SK-N-SH (cell line): ENCODE results near the gene ARMC7. TPM values are rescaled to one million over a fixed set of nuclear protein-coding genes. Genes with fewer than 3 reads are reported as not detected.

Experiments
- CTCF ChIA-PET: fragments of 300-600, 350-600 bp; formaldehyde crosslinking; extraction: SDS; loops from one replicate; lab custom pipeline; 2021; lab: Yijun Ruan, JAX
- POLR2A ChIA-PET: fragments of 350-600 bp; sonication (Branson Sonifier 250); formaldehyde crosslinking; extraction: SDS; loops from one replicate; lab custom pipeline; 2020; ENCODE audit warnings: antibody characterized with exemption, inconsistent platforms; lab: Yijun Ruan, JAX
- DNase-seq: peaks from one replicate; pipeline ENCODE4 v3.0.0; 2012
- H2AFZ ChIP-seq: fragments of 200-600 bp; sonication (generic); 2 replicates; pipeline ENCODE4 v1.8.1; 2016; ENCODE audit warnings: antibody characterized with exemption, mild to moderate bottlenecking, low read depth
- H3F3A ChIP-seq: fragments of 200-600 bp; sonication (generic); replicated peaks from 2 replicates; pipeline ENCODE3; 2016; ENCODE audit warnings: antibody characterized with exemption, mild to moderate bottlenecking; ENCODE audit not compliant: insufficient read depth
- H3K27ac ChIP-seq, 2 experiments: fragments of 200-500 bp in 1 of 2; fragments of 200-600 bp in 1 of 2; sonication (Bioruptor generic) in 1 of 2; sonication (generic), shearing (Covaris generic) in 1 of 2; 2 replicates each; pipeline versions ENCODE4 v1.5.1 to v1.6.1; 2014 to 2016; ENCODE audit warnings: low read depth in 2 of 2, inconsistent platforms in 1 of 2, low read length in 1 of 2, mild to moderate bottlenecking in 1 of 2, mixed read lengths in 1 of 2
- H3K27me3 ChIP-seq: fragments of 200-600 bp; sonication (generic), shearing (Covaris generic); 2 replicates; pipeline ENCODE4 v1.6.1; 2016; ENCODE audit warnings: mixed run types; ENCODE audit not compliant: insufficient read depth
- H3K36me3 ChIP-seq, 2 experiments: fragments of 200-500 bp in 1 of 2; fragments of 200-600 bp in 1 of 2; sonication (Bioruptor generic) in 1 of 2; sonication (generic) in 1 of 2; replicated peaks in 1 of 2; 2 replicates each; pipeline versions ENCODE3 to v1.5.1; 2014 to 2016; ENCODE audit warnings: low read length in 1 of 2, mild to moderate bottlenecking in 1 of 2; ENCODE audit not compliant: insufficient read depth in 2 of 2, control insufficient read depth in 1 of 2
- H3K4me1 ChIP-seq, 2 experiments: fragments of 200-500 bp in 1 of 2; fragments of 200-600 bp in 1 of 2; sonication (Bioruptor generic) in 1 of 2; sonication (generic), shearing (Covaris generic) in 1 of 2; 2 replicates each; pipeline versions ENCODE4 v1.5.1 to v1.6.1; 2014 to 2016; ENCODE audit warnings: low read depth in 1 of 2, low read length in 1 of 2, mixed run types in 1 of 2; ENCODE audit not compliant: insufficient read depth in 2 of 2, control insufficient read depth in 1 of 2
- H3K4me2 ChIP-seq: fragments of 200-600 bp; sonication (generic), shearing (Covaris generic); 2 replicates; pipeline ENCODE4 v1.6.1; 2017; ENCODE audit warnings: mixed run types
- H3K4me3 ChIP-seq, 2 experiments: fragments of 200-500 bp in 1 of 2; fragments of 200-600 bp in 1 of 2; sonication (Bioruptor generic) in 1 of 2; sonication (generic), shearing (Covaris generic) in 1 of 2; 2 replicates each; pipeline versions ENCODE4 v1.5.1 to v1.8.1; 2014 to 2016; ENCODE audit warnings: low read depth in 2 of 2, inconsistent platforms in 1 of 2, low read length in 1 of 2, mild to moderate bottlenecking in 1 of 2, mixed read lengths in 1 of 2, moderate library complexity in 1 of 2
- H3K79me2 ChIP-seq: fragments of 200-600 bp; sonication (generic); 2 replicates; pipeline ENCODE4 v1.8.1; 2017; ENCODE audit warnings: mild to moderate bottlenecking; ENCODE audit not compliant: insufficient read depth
- H3K9ac ChIP-seq: fragments of 200-600 bp; sonication (generic); 2 replicates; pipeline ENCODE4 v1.6.1; 2017; ENCODE audit warnings: mixed run types
- H3K9me2 ChIP-seq: fragments of 200-600 bp; sonication (generic); 2 replicates; pipeline ENCODE4 v1.6.1; 2017; ENCODE audit warnings: mixed run types
- H3K9me3 ChIP-seq: fragments of 200-600 bp; sonication (generic); 2 replicates; pipeline ENCODE4 v1.6.1; 2017; ENCODE audit warnings: mixed run types, mild to moderate bottlenecking, moderate library complexity
- H4K20me1 ChIP-seq: fragments of 200-600 bp; sonication (generic); 2 replicates; pipeline ENCODE4 v1.6.1; 2017; ENCODE audit warnings: mild to moderate bottlenecking, mixed run types; ENCODE audit not compliant: insufficient read depth
- EP300 ChIP-seq, 2 experiments: IDR thresholded peaks; 2 replicates each; pipeline versions ENCODE4 v1.4.0 to v1.6.1; 2012; ENCODE audit warnings: borderline replicate concordance in 1 of 2, low read depth in 1 of 2, low read length in 1 of 2
- GATA2 ChIP-seq: sonication (generic); formaldehyde crosslinking; IDR thresholded peaks from 2 replicates; pipeline ENCODE4 v1.5.0; 2020; ENCODE audit warnings: mild to moderate bottlenecking, missing genetic modification reagents
- JUND ChIP-seq: IDR thresholded peaks from 2 replicates; pipeline ENCODE4 v1.4.0; 2012
- MEF2A ChIP-seq: IDR thresholded peaks from 2 replicates; pipeline ENCODE4 v1.4.0; 2012; ENCODE audit warnings: low read depth, borderline replicate concordance
- NFIC ChIP-seq: IDR thresholded peaks from 2 replicates; pipeline ENCODE4 v1.4.0; 2012; ENCODE audit warnings: borderline replicate concordance
- NRF1 ChIP-seq: IDR thresholded peaks from 2 replicates; pipeline ENCODE4 v1.6.1; 2012; ENCODE audit warnings: low read depth, mild to moderate bottlenecking, low read length
- POLR2AphosphoS5 ChIP-seq: IDR thresholded peaks from 2 replicates; pipeline ENCODE4 v1.6.1; 2012; ENCODE audit warnings: low read depth, low read length
- RAD21 ChIP-seq: IDR thresholded peaks from 2 replicates; pipeline ENCODE4 v1.6.1; 2012; ENCODE audit warnings: mild to moderate bottlenecking, low read length
- RCOR1 ChIP-seq: fragments of 150-350 bp; IDR thresholded peaks from 2 replicates; pipeline ENCODE4 v1.6.1; 2017; ENCODE audit warnings: antibody characterized with exemption, low read length
- RFX5 ChIP-seq: IDR thresholded peaks from 2 replicates; pipeline ENCODE4 v1.6.1; 2012; ENCODE audit warnings: mild to moderate bottlenecking, improper control_type of control experiment, low read length
- SMC3 ChIP-seq: IDR thresholded peaks from 2 replicates; pipeline ENCODE4 v1.6.1; 2012; ENCODE audit warnings: low read depth, low read length, improper control_type of control experiment
- TAF1 ChIP-seq: IDR thresholded peaks from 2 replicates; pipeline ENCODE4 v1.6.1; 2012; ENCODE audit warnings: low read depth, mild to moderate bottlenecking, low read length, moderate library complexity, borderline replicate concordance
- YY1 ChIP-seq: IDR thresholded peaks from 2 replicates; pipeline ENCODE4 v1.4.0; 2012; ENCODE audit warnings: low read depth, mild to moderate bottlenecking
- WGBS: methylation state at CpG from one replicate; pipeline ENCODE4 v1.1.6; 2017; ENCODE audit warnings: low lambda C conversion rate; 5-methylcytosine and 5-hydroxymethylcytosine counted together
- polyA plus RNA-seq, 3 experiments: library from polyadenylated mRNA; depleted of rRNA; stranded (reverse); fragments of >200 nt; gene quantifications; 2 replicates each; pipeline ENCODE4 v1.2.3, GENCODE V29; 2012
- TF ChIP-seq, protein P1 (sequence below): IDR thresholded peaks from 2 replicates; pipeline ENCODE4 v1.4.0; 2012; ENCODE audit warnings: low read depth, borderline replicate concordance
- TF ChIP-seq, protein P2 (sequence below): fragments of 150-350 bp; IDR thresholded peaks from 2 replicates; pipeline ENCODE4 v1.6.1; 2017; ENCODE audit warnings: antibody characterized with exemption, low read length, low read depth, borderline replicate concordance
- TF ChIP-seq, protein P3 (sequence below): IDR thresholded peaks from 2 replicates; pipeline ENCODE4 v1.4.0; 2012; ENCODE audit warnings: low read depth, borderline replicate concordance
- TF ChIP-seq, protein P4 (sequence below): fragments of 200-600 bp; sonication (generic); IDR thresholded peaks from 2 replicates; pipeline ENCODE4 v1.6.1; 2017; ENCODE audit warnings: antibody characterized with exemption, mild to moderate bottlenecking, moderate library complexity
- TF ChIP-seq, protein P5 (sequence below): IDR thresholded peaks from 2 replicates; pipeline ENCODE4; 2012
- TF ChIP-seq, protein P6 (sequence below): fragments of 150-350 bp; IDR thresholded peaks from 2 replicates; pipeline ENCODE4 v1.6.1; 2016; ENCODE audit warnings: mild to moderate bottlenecking, low read depth, low read length

The ARMC7 gene
- polyA plus RNA-seq, 1 of the 3 experiments (the other 2 are of a cell fraction) = 10.8 TPM

DNA sequence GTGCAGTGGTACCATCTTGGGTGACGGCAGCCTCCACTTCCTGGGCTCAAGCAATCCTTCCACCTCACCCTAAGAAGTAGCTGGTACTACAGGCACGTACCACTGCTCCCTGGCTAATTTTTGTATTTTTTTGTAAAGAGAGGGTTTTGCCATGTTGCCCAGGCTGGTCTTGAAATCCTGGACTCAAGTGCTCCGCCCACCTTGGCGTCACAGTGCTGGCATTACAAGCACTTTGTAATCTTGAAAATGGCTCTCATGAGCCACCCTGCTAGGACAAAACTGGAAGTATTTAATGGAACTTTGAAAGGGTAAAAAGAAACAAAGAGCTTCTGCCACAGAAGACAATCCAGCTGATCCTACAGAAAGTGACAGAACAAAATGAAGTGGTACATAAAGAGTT, 63.8 kb downstream of the ARMC7 start (continued):
- TF ChIP-seq, protein P1, sequence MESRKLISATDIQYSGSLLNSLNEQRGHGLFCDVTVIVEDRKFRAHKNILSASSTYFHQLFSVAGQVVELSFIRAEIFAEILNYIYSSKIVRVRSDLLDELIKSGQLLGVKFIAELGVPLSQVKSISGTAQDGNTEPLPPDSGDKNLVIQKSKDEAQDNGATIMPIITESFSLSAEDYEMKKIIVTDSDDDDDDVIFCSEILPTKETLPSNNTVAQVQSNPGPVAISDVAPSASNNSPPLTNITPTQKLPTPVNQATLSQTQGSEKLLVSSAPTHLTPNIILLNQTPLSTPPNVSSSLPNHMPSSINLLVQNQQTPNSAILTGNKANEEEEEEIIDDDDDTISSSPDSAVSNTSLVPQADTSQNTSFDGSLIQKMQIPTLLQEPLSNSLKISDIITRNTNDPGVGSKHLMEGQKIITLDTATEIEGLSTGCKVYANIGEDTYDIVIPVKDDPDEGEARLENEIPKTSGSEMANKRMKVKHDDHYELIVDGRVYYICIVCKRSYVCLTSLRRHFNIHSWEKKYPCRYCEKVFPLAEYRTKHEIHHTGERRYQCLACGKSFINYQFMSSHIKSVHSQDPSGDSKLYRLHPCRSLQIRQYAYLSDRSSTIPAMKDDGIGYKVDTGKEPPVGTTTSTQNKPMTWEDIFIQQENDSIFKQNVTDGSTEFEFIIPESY = no peak
- TF ChIP-seq NFIC (no peak), POLR2AphosphoS5 (no peak), RFX5 (no peak), MEF2A (no peak), JUND (no peak), SMC3 (no peak)
- TF ChIP-seq, protein P2, sequence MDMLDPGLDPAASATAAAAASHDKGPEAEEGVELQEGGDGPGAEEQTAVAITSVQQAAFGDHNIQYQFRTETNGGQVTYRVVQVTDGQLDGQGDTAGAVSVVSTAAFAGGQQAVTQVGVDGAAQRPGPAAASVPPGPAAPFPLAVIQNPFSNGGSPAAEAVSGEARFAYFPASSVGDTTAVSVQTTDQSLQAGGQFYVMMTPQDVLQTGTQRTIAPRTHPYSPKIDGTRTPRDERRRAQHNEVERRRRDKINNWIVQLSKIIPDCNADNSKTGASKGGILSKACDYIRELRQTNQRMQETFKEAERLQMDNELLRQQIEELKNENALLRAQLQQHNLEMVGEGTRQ = no peak
- TF ChIP-seq, protein P3, sequence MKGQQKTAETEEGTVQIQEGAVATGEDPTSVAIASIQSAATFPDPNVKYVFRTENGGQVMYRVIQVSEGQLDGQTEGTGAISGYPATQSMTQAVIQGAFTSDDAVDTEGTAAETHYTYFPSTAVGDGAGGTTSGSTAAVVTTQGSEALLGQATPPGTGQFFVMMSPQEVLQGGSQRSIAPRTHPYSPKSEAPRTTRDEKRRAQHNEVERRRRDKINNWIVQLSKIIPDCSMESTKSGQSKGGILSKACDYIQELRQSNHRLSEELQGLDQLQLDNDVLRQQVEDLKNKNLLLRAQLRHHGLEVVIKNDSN = no peak
- TF ChIP-seq, protein P4, sequence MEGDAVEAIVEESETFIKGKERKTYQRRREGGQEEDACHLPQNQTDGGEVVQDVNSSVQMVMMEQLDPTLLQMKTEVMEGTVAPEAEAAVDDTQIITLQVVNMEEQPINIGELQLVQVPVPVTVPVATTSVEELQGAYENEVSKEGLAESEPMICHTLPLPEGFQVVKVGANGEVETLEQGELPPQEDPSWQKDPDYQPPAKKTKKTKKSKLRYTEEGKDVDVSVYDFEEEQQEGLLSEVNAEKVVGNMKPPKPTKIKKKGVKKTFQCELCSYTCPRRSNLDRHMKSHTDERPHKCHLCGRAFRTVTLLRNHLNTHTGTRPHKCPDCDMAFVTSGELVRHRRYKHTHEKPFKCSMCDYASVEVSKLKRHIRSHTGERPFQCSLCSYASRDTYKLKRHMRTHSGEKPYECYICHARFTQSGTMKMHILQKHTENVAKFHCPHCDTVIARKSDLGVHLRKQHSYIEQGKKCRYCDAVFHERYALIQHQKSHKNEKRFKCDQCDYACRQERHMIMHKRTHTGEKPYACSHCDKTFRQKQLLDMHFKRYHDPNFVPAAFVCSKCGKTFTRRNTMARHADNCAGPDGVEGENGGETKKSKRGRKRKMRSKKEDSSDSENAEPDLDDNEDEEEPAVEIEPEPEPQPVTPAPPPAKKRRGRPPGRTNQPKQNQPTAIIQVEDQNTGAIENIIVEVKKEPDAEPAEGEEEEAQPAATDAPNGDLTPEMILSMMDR = no peak

DNA sequence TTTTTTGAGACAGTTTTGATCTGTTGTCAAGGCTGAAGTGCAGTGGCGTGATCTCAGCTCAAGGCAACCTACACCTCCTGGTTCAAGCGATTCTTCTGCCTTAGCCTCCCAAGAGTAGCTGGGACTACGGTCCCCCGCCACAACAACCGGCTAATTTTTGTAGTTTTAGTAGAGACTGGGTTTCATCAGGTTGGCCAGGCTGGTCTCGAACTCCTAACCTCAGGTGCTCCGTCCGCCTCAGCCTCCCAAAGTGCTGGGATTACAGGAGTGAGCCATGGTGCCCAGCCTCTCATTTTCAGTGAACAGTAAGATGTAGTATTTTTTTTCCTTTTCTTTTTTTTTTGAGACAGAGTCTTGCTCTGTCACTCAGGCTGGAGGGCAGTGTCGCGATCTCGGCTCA, 65.2 kb downstream of the ARMC7 start:
- Histone ChIP-seq H3F3A (peaks cover 30% of the 10 kb centered on the region), H3K36me3 (peaks cover 24 to 89% of the 10 kb centered on the region in 2 experiments), H3K9me2 (no peaks in the 10 kb centered on the region), H3K4me2 (no peak overlapping the region), H2AFZ (no peak overlapping the region), H4K20me1 (peaks cover 82% of the 10 kb centered on the region), H3K27me3 (no peaks in the 10 kb centered on the region), H3K4me3 (no peak overlapping the region), H3K79me2 (peaks cover 100% of the 10 kb centered on the region), H3K9ac (no peak overlapping the region), H3K9me3 (no peaks in the 10 kb centered on the region), H3K4me1 (peaks cover 0 to 5% of the 10 kb centered on the region in 2 experiments; a peak in 1 of 4 replicates), H3K27ac (no peak overlapping the region)
- TF ChIP-seq, protein P5, sequence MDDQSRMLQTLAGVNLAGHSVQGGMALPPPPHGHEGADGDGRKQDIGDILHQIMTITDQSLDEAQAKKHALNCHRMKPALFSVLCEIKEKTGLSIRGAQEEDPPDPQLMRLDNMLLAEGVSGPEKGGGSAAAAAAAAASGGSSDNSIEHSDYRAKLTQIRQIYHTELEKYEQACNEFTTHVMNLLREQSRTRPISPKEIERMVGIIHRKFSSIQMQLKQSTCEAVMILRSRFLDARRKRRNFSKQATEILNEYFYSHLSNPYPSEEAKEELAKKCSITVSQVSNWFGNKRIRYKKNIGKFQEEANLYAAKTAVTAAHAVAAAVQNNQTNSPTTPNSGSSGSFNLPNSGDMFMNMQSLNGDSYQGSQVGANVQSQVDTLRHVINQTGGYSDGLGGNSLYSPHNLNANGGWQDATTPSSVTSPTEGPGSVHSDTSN = no peak
- TF ChIP-seq RCOR1 = no peak
- TF ChIP-seq MEF2A = no peak
- TF ChIP-seq SMC3 = no peak
- TF ChIP-seq, protein P6, sequence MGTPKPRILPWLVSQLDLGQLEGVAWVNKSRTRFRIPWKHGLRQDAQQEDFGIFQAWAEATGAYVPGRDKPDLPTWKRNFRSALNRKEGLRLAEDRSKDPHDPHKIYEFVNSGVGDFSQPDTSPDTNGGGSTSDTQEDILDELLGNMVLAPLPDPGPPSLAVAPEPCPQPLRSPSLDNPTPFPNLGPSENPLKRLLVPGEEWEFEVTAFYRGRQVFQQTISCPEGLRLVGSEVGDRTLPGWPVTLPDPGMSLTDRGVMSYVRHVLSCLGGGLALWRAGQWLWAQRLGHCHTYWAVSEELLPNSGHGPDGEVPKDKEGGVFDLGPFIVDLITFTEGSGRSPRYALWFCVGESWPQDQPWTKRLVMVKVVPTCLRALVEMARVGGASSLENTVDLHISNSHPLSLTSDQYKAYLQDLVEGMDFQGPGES = no peak
- no peak for TF ChIP-seq TAF1
- TF ChIP-seq YY1 = no peak
- TF ChIP-seq GATA2 (CRISPR knock-in tag) = no peak
- no peak for TF ChIP-seq EP300 (IDR thresholded peaks at IDR 0.05; ENCODE audit: borderline replicate concordance in 1 of 2, low read depth in 1 of 2, low read length in 1 of 2)
- no peak for TF ChIP-seq RAD21
- TF ChIP-seq NRF1 = no peak
- POLR2A ChIA-PET = no interaction called here
- WGBS = 95% methylated on average over 11 of the region's 11 CpGs
- CTCF ChIA-PET = interaction anchor here (0.7 to 9.9 kb wide), 5 partner anchors 30 to 86 kb away, joined by 3 to 107 read pairs (median 9); partner anchors contain the start of genes GGA3, MRPS7, NT5C and NUP85
- DNase-seq = no peak
